Sigmoid colon (tissue), 4 donors: ENCODE data around the gene GRK6.

Experiments used
- CTCF ChIP-seq, 4 experiments: fragments of 450-650 bp in 3 of 4; fragments of 200-600 bp in 1 of 4; IDR thresholded peaks; one replicate each; pipeline ENCODE4 v1.5.1; 2016 to 2019; ENCODE audit warnings: antibody characterized with exemption in 4 of 4, mild to moderate bottlenecking in 3 of 4, moderate library complexity in 2 of 4
- EP300 ChIP-seq, 4 donors: sonication (generic); formaldehyde crosslinking; IDR thresholded peaks; one replicate each; pipeline ENCODE4 v1.6.1; 2017; ENCODE audit warnings: antibody characterized with exemption in 4 of 4
- POLR2A ChIP-seq, 2 donors: fragments of 450-650 bp; IDR thresholded peaks; one replicate each; pipeline ENCODE4 v1.6.1; 2016; ENCODE audit warnings: antibody characterized with exemption in 2 of 2, mild to moderate bottlenecking in 2 of 2, moderate library complexity in 2 of 2
- POLR2AphosphoS5 ChIP-seq, 4 donors: sonication (generic); formaldehyde crosslinking; IDR thresholded peaks; one replicate each; pipeline ENCODE4 v1.6.1; 2017; ENCODE audit warnings: antibody characterized with exemption in 4 of 4

GRCh38 chr5:177445917-177446199 lies 19.4 kb downstream of the GRK6 start:
- TF ChIP-seq POLR2A (IDR thresholded peaks at IDR 0.05) (no peak), CTCF (IDR thresholded peaks at IDR 0.05) (no peak), POLR2AphosphoS5 (IDR thresholded peaks at IDR 0.05) (no peak), EP300 (IDR thresholded peaks at IDR 0.05) (no peak)
